A172 (cell line): ENCODE data around the gene TAF4. TPM values are rescaled to one million over a fixed set of nuclear protein-coding genes. Genes with fewer than 3 reads are reported as not detected.

ENCODE experiments used
- DNase-seq: peaks from one replicate; pipeline ENCODE4 v3.0.0-alpha.2; 2015; ENCODE audit warnings: low spot score
- total RNA-seq: library from RNA; depleted of rRNA; stranded (reverse); fragments of >200 nt; shearing (Covaris generic); gene quantifications from 2 replicates; pipeline ENCODE4 v1.2.3, GENCODE V29; 2014

The TAF4 gene
- total RNA-seq, 1 experiment from 2014 or later, result 5.1 TPM

DNA sequence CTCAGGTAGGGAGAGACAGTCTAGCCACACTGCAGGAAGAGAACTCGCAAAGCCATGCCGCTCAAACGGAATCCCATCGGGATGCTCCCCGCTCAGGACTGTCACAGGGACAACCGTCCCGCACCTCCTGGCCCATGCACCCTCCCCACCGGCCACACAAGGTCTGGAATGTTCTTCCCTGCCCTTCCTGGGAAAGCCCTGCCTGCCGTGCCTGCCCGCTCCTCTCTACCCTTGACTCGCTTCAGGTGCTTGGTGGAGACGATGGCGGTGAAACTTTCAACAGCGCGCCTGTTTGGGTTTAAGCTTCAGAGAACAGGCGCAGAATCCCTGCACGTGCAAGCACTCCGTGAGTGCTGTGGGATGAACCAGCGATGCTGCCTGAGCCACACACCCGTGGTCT, 20.6 kb downstream of the TAF4 start:
- no peak for DNase-seq

DNA sequence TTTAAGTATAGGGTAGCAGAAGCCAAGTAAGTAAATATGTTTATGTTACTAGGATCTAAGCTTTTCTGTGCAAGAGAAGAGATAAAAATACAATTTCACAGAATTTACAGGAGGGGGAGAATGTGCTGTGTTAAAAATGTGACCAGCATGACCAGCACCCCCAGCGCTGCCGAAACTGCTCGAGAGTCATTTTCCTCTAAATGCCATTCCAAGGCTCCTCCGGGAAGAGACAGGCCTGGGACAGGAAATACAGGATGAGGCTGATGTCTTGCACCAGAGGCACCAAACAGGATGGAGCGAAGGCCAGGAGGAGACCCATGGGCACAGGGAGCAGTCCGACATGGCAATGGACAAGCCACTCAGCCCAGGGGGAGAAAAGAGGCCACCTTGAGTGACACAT, 21.1 kb downstream of the TAF4 start:
- no peak for DNase-seq

DNA sequence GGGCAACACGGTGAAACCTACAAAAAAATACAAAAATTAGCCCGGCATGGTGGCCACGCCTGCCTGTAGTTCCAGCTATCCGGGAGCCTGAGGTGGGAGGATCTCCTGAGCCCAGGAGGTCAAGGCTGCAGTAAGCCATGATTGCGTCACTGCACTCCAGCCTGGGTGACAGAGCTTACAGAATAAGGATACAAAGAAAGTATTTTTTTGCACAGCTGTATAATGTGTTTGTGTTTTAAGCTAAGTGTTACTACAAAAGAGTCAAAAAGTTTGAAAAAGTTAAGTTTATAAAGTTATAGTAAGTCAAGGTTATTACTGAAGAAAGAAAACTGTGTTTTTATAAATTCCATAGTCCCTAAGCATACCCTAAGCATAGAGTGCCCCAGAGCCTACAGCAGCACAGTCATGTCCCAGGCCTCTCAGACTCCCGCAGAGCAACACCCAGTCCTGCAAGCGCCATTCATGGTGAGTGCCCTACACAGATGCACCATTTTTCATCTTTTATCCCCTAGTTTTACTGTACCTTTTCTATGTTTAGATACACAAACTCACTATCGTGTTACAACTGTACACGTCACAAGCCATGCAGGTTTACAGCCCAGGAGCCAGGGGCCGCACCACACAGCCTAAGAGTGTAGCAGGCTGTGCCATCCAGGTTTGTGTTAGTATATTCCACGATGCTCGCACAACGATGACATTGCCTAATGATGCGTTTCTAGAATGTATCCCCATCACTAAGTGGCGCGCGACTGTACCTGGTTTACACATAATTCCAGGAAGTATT, 22.4 kb downstream of the TAF4 start:
- no peak for DNase-seq

DNA sequence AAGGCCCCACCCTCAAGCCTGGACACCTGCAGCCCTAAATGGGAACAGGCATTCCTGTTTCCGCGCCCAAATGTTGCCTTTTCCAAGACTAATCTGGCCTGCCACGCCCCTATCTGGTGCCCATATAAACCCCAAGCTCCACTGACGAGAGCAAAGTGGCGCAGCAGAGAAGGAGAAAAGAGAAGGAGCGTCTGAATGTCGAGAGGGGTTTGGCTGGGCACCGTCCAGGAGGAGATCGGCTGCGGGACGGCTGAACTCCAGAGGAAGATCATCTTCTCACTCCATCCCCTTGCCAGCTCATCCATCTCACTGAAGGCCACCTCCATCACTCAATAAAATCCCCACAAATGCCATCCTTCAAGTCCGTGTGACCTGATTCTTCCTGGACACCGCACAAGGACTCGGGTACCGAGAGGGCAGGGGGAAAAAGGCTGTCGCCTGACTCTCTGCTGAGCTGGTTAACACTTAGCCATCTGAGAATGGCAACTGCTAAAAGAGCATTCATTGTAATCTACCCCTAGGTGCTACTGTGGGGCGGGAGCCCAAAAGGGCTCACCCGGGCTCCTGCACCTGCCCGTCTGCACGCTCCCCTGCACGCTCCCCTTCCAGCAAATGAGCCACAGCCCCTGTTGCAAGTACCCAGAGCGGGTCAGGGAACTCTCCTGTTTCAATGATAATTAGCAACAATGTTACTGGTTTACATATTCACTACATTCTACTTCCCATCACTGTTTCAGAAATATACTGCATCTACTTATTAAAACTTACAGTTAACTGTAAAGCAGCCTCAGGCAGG, 23.5 kb downstream of the TAF4 start:
- no peak for DNase-seq

DNA sequence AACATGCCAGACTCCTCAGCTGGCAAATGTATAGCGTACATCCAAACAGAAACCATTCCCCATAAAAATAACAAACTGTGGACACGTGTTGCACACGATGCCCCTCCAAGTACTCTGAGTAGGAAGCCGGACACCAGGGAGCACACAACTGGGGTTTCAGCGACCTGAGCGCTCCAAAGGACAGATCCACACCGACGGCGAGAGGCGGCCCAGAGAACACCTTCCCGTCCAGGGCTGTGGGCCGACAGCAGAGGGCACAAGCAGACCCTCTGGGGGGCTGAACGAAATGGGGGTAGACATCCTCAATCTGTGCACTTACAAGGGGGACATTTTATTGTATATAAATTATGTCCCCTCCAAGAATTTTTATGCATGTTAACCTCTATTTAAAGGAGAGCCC, 24.7 kb downstream of the TAF4 start:
- DNase-seq, result no peak

DNA sequence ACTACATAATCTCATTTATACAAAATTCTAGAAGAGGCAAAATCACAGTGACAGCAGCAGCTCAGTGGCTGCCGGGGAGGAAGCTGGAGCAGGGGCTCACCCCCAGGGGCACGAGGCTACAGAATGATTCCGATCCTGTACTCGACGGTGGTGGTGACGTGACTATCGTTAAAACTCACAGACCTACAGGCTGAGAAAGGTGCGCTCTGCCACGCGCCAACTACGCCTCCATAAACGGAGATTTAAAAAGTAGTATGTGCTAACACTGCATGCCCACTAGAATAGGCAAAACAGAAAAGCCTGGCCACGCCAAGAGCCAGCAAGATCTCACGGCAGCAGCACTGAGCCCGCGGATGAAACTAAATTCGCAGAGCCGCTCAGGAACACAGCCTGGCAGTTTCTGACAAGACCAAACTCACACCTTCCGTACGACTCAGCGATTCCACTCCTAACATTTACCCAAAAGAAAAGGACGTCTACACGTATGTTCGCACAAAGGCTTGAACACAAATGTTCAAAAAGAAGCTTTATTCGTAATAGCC, 25.2 kb downstream of the TAF4 start:
- no peak for DNase-seq

DNA sequence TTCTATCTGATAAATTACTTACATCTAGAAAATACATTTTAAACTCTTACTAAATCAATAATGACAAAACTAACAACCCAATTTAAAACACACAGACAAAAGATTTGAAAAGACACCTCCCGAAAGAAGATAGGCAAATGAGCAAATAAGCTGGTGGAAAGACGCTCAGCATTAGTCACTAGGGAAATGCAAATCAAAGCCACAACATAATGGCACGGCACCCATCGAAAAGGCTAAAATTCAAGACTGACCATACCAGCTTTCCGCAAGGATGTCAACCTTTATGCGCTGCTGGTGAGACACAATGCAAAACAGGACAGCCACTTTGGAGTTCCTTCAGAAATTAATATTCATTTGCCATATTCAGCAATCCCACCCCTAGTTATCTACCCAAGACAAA, 25.9 kb downstream of the TAF4 start:
- DNase-seq, result no peak

DNA sequence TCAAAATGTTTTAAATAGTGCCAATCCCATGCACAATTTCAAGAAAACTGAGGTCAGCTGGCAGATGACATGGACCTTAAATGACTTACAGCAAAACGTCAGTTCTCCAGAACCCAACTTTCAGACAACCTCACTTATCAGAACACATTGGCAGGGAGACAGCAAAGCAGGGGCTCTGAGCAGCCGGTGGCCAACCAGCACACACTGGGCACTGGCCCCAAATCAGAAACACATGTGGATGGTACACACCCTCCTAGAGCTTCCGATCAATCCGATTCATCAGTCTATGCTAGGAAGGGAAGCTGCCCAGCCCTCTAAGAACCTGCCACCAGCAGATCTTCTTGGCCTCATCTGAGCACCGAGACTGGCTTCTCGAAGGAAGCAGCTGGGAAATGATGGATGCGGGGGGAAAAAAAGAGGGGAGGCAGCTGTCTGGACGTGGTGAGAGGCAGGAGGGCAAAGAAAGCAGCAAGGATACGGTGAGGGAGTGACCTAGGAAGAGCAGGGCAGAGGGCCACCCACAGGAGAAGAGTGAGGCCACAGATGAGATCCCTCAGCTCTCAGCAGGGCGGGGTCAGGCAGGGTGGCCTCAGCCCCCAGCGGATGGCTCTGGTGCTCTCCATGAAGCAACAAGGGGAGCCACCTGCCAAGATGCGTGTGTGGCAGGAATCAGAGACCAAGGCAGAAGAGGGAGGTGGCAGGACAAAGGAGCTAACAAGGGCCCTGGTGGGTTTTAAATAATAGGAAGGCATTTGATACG, 32.9 kb downstream of the TAF4 start:
- DNase-seq, result no peak

DNA sequence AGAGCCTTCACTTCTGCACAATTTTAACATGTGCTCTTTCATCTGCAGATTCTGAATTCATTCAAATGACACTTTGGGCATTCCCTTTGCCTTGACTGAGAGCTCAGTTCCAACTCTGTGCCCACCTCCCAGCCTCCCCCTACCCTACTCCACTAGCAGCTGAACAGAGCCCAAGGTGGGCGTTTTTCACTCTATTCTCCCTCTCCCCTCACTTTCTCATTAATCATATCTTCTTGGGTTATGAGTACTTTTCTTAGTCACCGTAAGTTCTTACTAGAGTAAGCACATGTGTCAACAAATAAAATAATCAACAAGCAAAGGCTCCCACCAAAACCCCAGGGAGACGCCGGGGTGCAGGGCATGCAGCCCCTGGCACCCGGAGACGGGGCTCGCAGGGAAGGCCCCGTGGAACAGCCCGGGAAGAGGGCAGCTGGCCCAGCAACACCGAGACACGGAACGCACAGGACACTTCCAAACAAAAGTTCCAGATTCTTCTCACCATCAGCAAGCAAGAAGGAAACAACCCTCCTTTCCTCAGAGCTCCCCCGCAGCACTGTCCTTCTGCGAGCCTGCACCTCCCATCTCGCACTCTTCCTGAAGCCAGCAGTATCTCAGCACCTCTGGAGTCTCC, 34.1 kb downstream of the TAF4 start:
- no peak for DNase-seq

DNA sequence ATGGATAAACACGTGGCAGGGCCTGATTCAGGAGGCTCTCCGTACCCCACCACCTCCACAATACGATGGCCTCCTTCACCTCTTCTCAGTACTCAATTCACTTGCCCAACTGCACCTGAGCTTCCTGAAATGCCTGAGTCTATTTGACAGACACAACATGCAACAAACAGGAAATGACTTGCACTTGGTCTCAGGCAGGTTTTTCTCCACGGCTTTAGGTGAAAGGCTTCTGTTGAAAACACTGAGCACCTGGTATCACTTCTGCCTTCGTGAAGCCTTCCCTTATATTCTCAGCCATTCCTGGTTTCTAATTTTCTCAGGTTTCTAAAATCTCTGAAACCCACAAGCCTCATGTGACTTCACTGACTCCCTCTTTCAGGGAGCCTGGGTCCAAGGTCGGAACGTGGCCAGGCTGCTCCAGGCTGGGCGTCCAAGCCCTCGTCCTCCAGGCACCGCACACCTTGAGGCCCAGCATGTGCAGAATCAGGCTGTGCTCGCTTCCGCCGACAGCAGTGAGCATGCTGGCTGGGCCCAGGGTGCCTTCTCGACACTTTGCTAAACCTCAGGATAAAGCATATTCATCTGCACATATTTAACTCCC, 34.7 kb downstream of the TAF4 start:
- no peak for DNase-seq

DNA sequence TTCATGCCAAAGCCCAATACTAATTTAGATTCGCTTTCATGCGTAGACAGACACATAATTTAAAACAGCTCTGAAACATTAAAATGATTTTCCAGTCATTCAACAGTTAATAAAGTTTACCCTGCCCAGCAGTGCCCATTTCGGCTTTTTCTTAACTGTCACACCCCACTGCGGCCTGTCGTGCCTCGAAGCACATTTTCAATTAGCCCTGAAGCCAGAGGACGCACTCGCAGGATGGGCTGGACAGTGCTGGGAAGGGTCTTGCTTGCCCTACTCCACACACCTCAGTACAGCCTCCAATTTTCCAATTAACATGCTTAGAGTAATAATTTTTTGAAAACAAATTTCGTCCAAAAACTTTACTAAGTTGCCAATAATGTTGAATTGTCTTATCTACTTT, 35.3 kb downstream of the TAF4 start:
- DNase-seq, result no peak

DNA sequence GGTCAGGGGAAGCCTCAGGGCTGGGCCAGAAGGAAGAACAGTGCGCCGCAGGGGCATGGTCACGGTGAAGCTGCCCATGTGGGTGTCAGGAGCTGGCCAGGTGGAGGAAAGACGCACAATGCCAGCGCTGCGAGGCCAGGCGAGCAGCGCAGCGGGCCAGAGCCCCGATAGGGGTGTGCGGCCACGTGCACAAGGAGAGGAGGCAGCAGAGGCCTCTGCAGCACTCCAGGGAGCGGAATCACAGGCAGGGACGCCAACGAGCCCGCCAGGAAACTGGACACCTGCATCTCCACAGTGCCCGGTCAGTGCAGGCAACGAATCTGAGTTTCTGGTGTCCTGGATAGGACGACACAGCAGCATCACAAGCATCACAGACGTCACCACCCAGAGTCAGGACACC, 35.7 kb downstream of the TAF4 start:
- DNase-seq, result no peak

DNA sequence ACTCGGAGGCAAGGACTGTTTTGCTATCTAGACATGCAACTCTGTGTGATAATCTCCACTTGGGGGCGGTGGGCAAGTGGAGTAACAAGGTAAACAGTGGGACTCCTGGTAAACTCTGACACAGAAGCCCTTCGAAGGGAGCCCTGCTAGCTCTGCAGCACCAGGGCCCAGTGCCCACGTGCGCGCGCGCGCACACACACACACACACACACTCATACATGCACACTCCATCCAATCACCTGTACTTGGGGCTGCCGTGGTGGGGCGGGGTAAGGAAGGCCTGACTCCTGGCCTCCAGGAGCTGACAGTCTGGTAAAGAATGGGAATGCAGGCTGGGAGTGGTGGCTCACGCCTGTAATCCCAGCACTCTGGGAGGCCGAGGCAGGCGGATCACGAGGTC, 36.4 kb downstream of the TAF4 start:
- DNase-seq, result no peak

DNA sequence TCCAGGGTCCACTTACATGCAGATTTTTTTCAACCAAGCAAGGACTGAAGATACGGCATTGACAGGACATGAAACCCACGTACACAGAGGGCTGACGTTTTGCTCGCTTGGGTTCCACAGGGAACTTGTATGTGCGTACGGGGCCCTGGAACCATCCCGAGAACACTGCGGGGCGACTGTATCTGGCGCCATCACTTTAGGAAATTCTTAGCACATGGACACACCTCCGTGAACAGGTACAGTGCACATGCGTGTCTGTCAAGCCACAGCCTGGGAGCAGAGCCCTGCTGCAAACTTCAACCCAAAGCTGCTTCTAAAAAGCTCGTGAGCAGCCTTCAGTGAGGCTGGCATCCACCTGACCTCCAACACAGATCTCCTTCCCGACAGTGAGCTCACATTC, 37.3 kb downstream of the TAF4 start:
- no peak for DNase-seq

DNA sequence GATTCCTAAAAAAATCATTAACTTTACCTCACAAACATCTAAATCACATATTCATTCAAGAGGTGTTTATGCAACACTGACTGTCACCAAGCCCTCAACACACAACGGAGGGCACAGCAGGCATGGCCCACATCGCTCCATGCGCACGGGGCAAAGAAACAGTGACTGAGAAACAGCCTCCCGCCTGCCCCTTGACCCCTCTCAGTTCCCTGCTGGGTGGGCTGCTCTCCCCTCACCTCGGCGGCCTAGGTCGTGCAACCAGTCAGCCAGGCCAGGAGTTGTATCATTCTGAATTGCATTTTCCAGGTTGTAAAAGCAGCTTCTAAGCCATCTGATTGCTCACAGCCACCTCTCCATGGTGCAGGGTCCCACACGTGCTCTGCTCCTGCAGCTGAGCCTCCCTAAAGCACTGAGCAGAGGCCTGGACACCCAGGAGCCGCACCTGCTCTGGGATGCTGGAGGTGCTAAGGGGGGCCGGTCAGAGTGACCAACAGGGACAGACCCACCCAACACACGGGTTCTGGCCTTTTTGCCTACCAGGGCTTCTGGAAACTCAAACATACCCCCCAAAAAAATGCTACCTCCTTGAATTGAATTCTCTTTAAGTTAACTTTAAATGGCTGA, 37.9 kb downstream of the TAF4 start:
- no peak for DNase-seq

DNA sequence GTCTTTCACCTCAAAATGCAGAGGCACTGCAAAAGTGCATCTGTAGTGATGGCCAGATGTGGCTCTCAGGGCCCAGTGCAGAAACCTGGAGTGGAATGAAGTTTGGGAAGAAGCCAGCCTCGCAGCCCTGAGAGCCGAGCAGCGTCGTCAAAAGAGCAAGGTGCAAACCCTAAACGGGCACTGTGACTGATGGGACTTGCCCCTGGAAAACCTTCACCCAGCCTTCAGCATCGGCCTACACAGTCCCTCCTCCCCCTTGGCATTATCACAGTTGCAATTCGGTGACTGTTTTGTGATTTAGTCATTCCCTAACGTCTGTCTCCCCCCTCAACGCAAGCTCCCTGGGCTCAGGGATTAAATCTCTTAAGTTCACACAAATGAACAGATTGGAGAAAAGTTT, 38.6 kb downstream of the TAF4 start:
- DNase-seq, result no peak

DNA sequence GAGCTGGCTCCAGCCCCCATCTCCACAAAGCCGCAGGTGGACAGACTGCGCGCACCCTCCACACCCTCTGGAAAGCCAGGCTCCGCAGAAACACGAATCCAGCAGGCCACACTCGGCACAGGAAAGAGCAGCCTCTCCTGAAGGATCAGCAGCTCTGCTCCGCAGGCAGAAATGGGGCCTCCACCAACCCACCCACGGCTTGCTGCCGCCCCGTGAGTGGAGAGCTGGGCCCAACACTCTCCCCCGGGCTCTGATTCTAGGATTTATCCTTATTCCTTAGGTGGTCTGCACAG, 39.2 kb downstream of the TAF4 start:
- no peak for DNase-seq

DNA sequence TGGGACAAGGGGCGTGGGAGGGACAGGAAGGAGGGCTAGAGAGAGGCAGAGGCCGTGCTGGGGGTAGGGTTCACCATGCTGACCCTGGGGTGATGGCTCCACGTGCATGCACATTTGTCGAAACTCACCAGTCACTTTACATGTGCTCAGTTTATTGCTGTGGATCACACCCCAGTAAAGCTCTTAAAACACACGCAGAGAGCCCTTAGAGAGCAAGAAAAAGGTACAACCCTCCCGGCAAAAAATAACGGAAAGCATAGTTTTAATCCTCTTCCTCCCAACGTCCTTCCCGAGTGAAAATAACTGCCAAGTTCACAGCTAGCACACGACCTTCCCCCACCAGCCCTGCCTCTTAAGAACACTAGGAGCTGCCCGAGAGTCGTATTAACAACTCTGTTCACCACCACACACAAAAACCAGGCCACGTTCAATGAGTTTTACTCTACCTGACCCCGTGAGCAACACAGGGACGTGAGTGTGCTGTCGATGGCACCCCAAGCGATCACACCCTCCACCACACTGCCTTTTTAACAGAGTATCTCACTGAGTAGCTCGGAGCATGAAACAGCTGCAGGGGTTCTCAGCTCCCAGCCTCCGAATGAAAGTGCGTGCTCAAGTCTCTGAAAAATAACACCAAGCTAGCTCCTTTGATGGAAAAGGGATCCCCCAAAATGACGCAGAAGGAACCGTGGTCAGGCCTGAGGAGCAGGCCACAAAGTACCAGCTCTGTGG, 39.7 kb downstream of the TAF4 start:
- DNase-seq, result no peak

DNA sequence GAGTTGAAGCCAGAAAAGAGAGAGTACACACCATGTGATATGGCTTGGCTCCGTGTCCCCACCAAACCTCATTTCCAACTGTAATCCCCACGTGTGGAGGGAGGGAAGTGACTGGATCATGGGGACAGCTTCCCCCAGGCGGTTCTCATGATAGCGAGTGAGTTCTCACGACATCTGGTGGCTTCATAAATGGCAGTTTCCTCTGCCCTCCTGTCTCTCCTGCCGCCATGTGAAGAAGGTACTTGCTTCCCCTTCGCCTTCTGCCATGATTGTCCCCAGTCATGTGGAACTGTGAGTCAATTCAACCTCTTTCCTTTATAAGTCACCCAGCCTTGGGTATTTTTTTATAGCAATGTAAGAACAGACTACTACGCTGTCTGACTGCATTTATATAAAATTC, 40.3 kb downstream of the TAF4 start:
- no peak for DNase-seq

DNA sequence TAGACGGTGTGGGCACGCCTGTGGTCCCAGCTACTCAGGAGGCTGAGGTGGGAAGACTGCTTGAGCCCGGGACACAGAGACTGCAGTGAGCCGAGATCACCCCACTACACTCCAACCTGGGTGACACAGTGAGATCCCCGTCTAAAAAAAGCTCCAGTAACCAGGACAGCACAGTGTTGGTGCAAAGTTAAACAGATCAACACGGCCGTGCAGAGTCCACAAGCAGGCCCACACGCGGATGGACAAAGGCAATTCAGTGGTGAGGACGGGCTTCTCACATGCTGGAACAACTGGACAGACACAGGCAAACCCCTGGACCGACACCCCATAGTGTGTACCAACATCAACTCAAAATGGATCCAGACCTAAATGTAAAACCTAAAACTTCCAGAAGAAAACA, 41.7 kb downstream of the TAF4 start:
- no peak for DNase-seq
